Right atrium auricular region (tissue), 2 donors: ENCODE measurements around the gene SLC25A18. TPM values are rescaled to one million over a fixed set of nuclear protein-coding genes. Genes with fewer than 3 reads are reported as not detected.

Experiments
- DNase-seq: peaks from one replicate; pipeline ENCODE4 v3.0.0-alpha.2; 2019; ENCODE audit warnings: low spot score
- H3K27ac ChIP-seq, 2 donors: fragments of 200-600 bp; sonication (generic); 1 replicate in 1 of 2; 2 replicates in 1 of 2; pipeline ENCODE4 v1.5.1; 2016 to 2019
- H3K27me3 ChIP-seq, 2 donors: fragments of 200-600 bp; sonication (generic); one replicate each; pipeline versions ENCODE4 v1.5.1 to v1.6.0; 2017 to 2019
- H3K36me3 ChIP-seq: fragments of 200-600 bp; sonication (generic); one replicate; pipeline ENCODE4 v1.5.1; 2016
- H3K4me1 ChIP-seq, 2 donors: fragments of 200-600 bp; sonication (generic); one replicate each; pipeline versions ENCODE4 v1.5.1 to v1.6.0; 2017 to 2019
- H3K4me3 ChIP-seq, 2 donors: fragments of 200-600 bp; sonication (generic); 1 replicate in 1 of 2; 2 replicates in 1 of 2; pipeline ENCODE4 v1.5.1; 2017 to 2019; ENCODE audit warnings: mild to moderate bottlenecking in 1 of 2, moderate library complexity in 1 of 2
- H3K9me3 ChIP-seq, 2 donors: fragments of 200-600 bp; sonication (generic); one replicate each; pipeline ENCODE4 v1.5.1; 2019
- total RNA-seq, 2 donors: library from RNA; depleted of rRNA; stranded (reverse); fragments of >200 nt; gene quantifications; one replicate each; pipeline ENCODE4 v1.1.0, GENCODE V29; 2016
- TF ChIP-seq, protein P1 (sequence below), 2 donors: fragments of 200-600 bp; sonication (generic); IDR thresholded peaks; one replicate each; pipeline ENCODE4 v1.5.1; 2019; ENCODE audit warnings: antibody characterized with exemption in 2 of 2

The SLC25A18 gene
- total RNA-seq, 2 donors from 2014 or later: 0.59 to 3.6 TPM

DNA sequence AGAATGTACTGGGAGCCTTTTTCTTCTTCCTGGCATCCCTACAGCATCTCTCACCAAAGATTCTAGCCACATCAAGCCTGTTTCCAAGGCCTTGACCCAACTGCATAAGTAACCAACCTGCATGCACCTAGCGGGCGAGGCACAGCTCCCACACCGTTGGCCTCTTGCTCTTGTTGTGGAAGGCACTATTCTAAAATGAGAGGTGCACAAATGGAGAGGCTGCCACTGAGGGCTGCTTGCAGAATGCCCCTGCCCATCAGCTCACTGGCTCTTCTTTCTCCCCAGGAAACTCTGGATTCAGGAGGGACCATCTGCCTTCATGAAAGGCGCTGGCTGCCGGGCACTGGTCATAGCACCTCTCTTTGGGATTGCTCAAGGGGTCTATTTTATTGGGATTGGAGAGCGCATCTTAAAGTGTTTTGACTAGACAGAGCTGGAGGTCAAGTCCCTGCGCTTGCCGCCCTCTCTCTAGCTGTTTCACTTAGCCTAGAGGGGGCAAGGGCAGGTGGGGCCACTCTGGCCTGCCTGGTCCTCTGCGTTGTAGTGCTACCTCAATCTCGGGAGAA, 26.6 kb downstream of the SLC25A18 start:
- Histone ChIP-seq H3K27me3 (no peaks in the 10 kb centered on the region), H3K4me1 (no peaks in the 10 kb centered on the region), H3K4me3 (no peak overlapping the region), H3K36me3 (peaks cover 50% of the 10 kb centered on the region), H3K9me3 (no peaks in the 10 kb centered on the region), H3K27ac (no peak overlapping the region)
- DNase-seq: no peak
- TF ChIP-seq, protein P1, sequence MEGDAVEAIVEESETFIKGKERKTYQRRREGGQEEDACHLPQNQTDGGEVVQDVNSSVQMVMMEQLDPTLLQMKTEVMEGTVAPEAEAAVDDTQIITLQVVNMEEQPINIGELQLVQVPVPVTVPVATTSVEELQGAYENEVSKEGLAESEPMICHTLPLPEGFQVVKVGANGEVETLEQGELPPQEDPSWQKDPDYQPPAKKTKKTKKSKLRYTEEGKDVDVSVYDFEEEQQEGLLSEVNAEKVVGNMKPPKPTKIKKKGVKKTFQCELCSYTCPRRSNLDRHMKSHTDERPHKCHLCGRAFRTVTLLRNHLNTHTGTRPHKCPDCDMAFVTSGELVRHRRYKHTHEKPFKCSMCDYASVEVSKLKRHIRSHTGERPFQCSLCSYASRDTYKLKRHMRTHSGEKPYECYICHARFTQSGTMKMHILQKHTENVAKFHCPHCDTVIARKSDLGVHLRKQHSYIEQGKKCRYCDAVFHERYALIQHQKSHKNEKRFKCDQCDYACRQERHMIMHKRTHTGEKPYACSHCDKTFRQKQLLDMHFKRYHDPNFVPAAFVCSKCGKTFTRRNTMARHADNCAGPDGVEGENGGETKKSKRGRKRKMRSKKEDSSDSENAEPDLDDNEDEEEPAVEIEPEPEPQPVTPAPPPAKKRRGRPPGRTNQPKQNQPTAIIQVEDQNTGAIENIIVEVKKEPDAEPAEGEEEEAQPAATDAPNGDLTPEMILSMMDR (IDR thresholded peaks at IDR 0.05): no peak

DNA sequence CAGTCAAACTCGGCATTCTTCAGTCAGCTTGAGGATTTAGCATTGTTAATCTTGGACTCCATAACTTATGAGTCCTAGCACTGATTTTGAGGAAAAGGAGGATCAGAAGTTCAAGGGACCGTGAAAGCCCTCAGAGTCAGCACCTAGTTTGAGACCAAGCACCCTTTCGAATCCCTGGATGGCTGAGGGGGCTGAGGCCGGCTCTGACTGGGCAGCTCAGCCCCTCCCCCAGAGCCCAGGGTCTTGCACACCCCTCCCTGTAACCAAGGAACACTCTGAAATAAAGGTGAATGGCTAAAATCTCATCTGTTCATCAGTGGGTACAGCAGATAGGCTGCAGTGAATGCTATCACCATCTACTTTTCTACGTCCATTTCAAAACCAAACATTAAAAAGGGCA, 27.3 kb downstream of the SLC25A18 start:
- peaks cover 57% of the 10 kb centered on the region for H3K36me3 ChIP-seq

DNA sequence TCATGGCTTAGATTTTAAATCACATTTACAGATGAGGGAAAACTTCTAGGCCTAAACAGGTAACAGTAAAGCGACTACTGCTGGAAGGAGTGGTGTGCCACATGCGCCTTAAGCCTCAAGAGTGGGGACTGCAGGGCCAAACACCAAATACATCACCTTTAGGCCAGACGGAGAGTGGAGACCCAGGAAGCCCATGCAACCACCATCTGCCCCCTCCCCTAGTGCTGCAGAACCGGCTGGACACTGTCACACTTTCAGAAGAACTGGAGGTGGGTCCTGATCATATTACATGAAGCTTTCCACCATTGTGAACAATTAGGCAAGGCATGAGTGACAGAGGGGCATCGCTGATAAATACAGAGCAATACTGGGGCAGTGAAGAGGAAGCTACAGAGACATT, 28.9 kb downstream of the SLC25A18 start:
- Histone ChIP-seq H3K4me3 (no peak overlapping the region), H3K27me3 (no peaks in the 10 kb centered on the region), H3K4me1 (no peaks in the 10 kb centered on the region), H3K9me3 (no peaks in the 10 kb centered on the region), H3K36me3 (peaks cover 74% of the 10 kb centered on the region), H3K27ac (no peak overlapping the region)
- TF ChIP-seq, protein P1 (IDR thresholded peaks at IDR 0.05): no peak
- no peak for DNase-seq

More for the DNA sequence above, 27.3 kb downstream of the SLC25A18 start:
- no peak for DNase-seq
- Histone ChIP-seq H3K27ac (no peak overlapping the region), H3K27me3 (no peaks in the 10 kb centered on the region), H3K9me3 (no peaks in the 10 kb centered on the region), H3K4me1 (no peaks in the 10 kb centered on the region), H3K4me3 (no peak overlapping the region)
- TF ChIP-seq, protein P1 (IDR thresholded peaks at IDR 0.05): no peak

DNA sequence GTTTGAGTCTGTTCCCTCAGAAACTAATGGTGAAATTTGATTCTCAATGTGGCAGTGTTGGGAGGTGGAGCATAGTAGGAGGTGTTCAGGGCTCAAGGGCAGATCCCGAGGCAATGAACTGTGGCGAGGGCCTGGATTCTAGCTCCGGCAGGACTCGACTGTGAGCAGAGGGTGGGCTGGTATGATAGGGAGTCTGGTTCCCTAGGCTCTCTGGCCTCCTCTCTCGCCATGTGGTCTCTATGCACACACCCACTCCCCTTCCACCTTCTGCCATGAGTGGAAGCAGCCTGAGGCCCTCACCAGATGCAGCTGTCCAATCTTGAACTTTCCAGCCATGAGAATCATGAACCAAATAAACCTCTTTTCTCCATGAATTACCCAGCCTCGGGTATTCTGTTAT, 32.9 kb downstream of the SLC25A18 start:
- H3K4me1 ChIP-seq: no peaks in the 10 kb centered on the region
- H3K27ac ChIP-seq: no peak overlapping the region
- H3K9me3 ChIP-seq: no peaks in the 10 kb centered on the region
- H3K27me3 ChIP-seq: no peaks in the 10 kb centered on the region
- no peak overlapping the region for H3K4me3 ChIP-seq
- TF ChIP-seq, protein P1 (IDR thresholded peaks at IDR 0.05): no peak
- H3K36me3 ChIP-seq: peaks cover 94% of the 10 kb centered on the region
- DNase-seq: no peak

GRCh38 chr22:17597217-17597616, 33.9 kb downstream of the SLC25A18 start:
- TF ChIP-seq, protein P1 (IDR thresholded peaks at IDR 0.05): no peak
- Histone ChIP-seq H3K27me3 (no peaks in the 10 kb centered on the region), H3K4me3 (no peak overlapping the region), H3K36me3 (peaks cover 84% of the 10 kb centered on the region), H3K9me3 (no peaks in the 10 kb centered on the region), H3K4me1 (no peaks in the 10 kb centered on the region), H3K27ac (no peak overlapping the region)
- no peak for DNase-seq

GRCh38 chr22:17598318-17598717, 35.0 kb downstream of the SLC25A18 start:
- no peak overlapping the region for H3K27ac ChIP-seq

More at GRCh38 chr22:17598318-17598717, 35.0 kb downstream of the SLC25A18 start:
- Histone ChIP-seq H3K36me3 (peaks cover 73% of the 10 kb centered on the region), H3K4me3 (no peak overlapping the region), H3K4me1 (no peaks in the 10 kb centered on the region), H3K9me3 (no peaks in the 10 kb centered on the region), H3K27me3 (no peaks in the 10 kb centered on the region)
- TF ChIP-seq, protein P1 (IDR thresholded peaks at IDR 0.05): no peak
- DNase-seq: no peak
